ENCODE data around the gene PBX2. TPM values are rescaled to one million over a fixed set of nuclear protein-coding genes. Genes with fewer than 3 reads are reported as not detected.
"Not testable (repeated sequence)": the region's sequence is repeated elsewhere in the genome, so short reads cannot be mapped to it uniquely, and the experiment has no call there.

Gene PBX2
- total and polyA plus RNA-seq, 8 donors, result 20.4 to 56.3 (median 29.8) TPM

- ATAC-seq (peak in 2 of 4 donors; percentile 5 to 8), DNase-seq (peak in 1 of 6 donors; percentile 61), FAIRE-seq (no peak)
- intact Hi-C loops (cut with DNase I), result no loop called here
- Histone ChIP-seq H3K9me3 (no peaks in the 10 kb centered on the region), H3K4me1 (peaks cover 0 to 18% (median 6%) of the 10 kb centered on the region in 3 donors), H3K27ac (peak overlapping the region; percentile 41 to 100 (median 92)), H3K27me3 (no peaks in the 10 kb centered on the region), H3K4me3 (peak overlapping the region in 2 of 4 donors; percentile 26 to 41), H3K36me3 (no peaks in the 10 kb centered on the region)
- WGBS, 2 donors, result 17% methylated on average over 15 of the region's 15 CpGs
- TF ChIP-seq, protein P1, sequence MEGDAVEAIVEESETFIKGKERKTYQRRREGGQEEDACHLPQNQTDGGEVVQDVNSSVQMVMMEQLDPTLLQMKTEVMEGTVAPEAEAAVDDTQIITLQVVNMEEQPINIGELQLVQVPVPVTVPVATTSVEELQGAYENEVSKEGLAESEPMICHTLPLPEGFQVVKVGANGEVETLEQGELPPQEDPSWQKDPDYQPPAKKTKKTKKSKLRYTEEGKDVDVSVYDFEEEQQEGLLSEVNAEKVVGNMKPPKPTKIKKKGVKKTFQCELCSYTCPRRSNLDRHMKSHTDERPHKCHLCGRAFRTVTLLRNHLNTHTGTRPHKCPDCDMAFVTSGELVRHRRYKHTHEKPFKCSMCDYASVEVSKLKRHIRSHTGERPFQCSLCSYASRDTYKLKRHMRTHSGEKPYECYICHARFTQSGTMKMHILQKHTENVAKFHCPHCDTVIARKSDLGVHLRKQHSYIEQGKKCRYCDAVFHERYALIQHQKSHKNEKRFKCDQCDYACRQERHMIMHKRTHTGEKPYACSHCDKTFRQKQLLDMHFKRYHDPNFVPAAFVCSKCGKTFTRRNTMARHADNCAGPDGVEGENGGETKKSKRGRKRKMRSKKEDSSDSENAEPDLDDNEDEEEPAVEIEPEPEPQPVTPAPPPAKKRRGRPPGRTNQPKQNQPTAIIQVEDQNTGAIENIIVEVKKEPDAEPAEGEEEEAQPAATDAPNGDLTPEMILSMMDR (IDR thresholded peaks at IDR 0.05), result no peak
Observed at GRCh38 chr6:32194825-32195651, 5.0 kb upstream of the PBX2 start.

GRCh38 chr6:32194388-32194787 lies 4.4 kb upstream of the PBX2 start:
- DNase-seq, result no peak
- no peaks in the 10 kb centered on the region for H3K27me3 ChIP-seq
- TF ChIP-seq, protein P1 (IDR thresholded peaks at IDR 0.05), result no peak
- intact Hi-C loops (cut with DNase I), result no loop called here
- H3K4me1 ChIP-seq, result peaks cover 0 to 18% (median 6%) of the 10 kb centered on the region in 3 donors
- 85 to 91% methylated on average over 4 of the region's 4 CpGs for WGBS, 2 donors
- H3K27ac ChIP-seq, result peak overlapping the region in 1 of 4 donors; percentile 85
- no peak for FAIRE-seq
- H3K9me3 ChIP-seq, result no peaks in the 10 kb centered on the region
- no peak for ATAC-seq
- no peak overlapping the region for H3K4me3 ChIP-seq
- no peaks in the 10 kb centered on the region for H3K36me3 ChIP-seq

- H3K27ac ChIP-seq, result peak overlapping the region in 2 of 4 donors; percentile 44 to 92
- peak overlapping the region in 1 of 4 donors; percentile 71 for H3K4me3 ChIP-seq
- 76 to 88% methylated on average over 13 of the region's 13 CpGs for WGBS, 2 donors
- ATAC-seq; H3K36me3 ChIP-seq; H3K27me3 ChIP-seq; intact Hi-C loops (cut with DNase I); FAIRE-seq; H3K9me3 ChIP-seq: not testable (repeated sequence)
- H3K4me1 ChIP-seq, result peaks cover 0 to 18% (median 6%) of the 10 kb centered on the region in 3 donors
- DNase-seq, result peak in 1 of 6 donors; percentile 11
Observed at GRCh38 chr6:32193096-32193495, 3.1 kb upstream of the PBX2 start.

- intact Hi-C loops (cut with DNase I), result no loop called here
- ATAC-seq (no peak), DNase-seq (peak in 1 of 6 donors; percentile 54), FAIRE-seq (no peak)
- TF ChIP-seq, protein P1 (IDR thresholded peaks at IDR 0.05), result no peak
- Histone ChIP-seq H3K27ac (peak within 1 kb of the TSS in 2 of 4 donors; percentile 71 to 92), H3K4me3 (peak within 1 kb of the TSS in 1 of 4 donors; percentile 71), H3K36me3 (no peaks in the 10 kb centered on the region), H3K9me3 (no peaks in the 10 kb centered on the region), H3K27me3 (no peaks in the 10 kb centered on the region), H3K4me1 (peaks cover 0 to 18% (median 6%) of the 10 kb centered on the region in 3 donors)
- 49 to 56% methylated on average over 4 to 5 of the region's 5 CpGs for WGBS, 2 donors
Observed at GRCh38 chr6:32192608-32193039, 2.6 kb upstream of the PBX2 start, which contains the start of gene GPSM3. GPSM3 (minus strand) TSS chr6:32192643; CDS start chr6:32192513, 130 bp downstream.

GRCh38 chr6:32191696-32192607 lies 1.9 kb upstream of the PBX2 start:
- DNase-seq, result peak in 3 of 6 donors; percentile 38 to 69 (median 46)

More at GRCh38 chr6:32191696-32192607, 1.9 kb upstream of the PBX2 start:
- peaks cover 0 to 14% (median 6%) of the 10 kb centered on the region in 3 donors for H3K4me1 ChIP-seq
- H3K27ac ChIP-seq, result peak overlapping the region in 2 of 4 donors; percentile 71 to 92
- ATAC-seq (no peak), FAIRE-seq (no peak)
- intact Hi-C loops (cut with DNase I), result no loop called here
- no peaks in the 10 kb centered on the region for H3K36me3 ChIP-seq
- TF ChIP-seq, protein P1 (IDR thresholded peaks at IDR 0.05), result no peak
- peak overlapping the region in 1 of 4 donors; percentile 71 for H3K4me3 ChIP-seq
- H3K27me3 ChIP-seq, result no peaks in the 10 kb centered on the region
- H3K9me3 ChIP-seq, result no peaks in the 10 kb centered on the region
- 69 to 76% methylated on average over 13 to 15 of the region's 15 CpGs for WGBS, 2 donors
